Body of pancreas (tissue), 4 donors: Measurements from ENCODE around the gene SPSB2.

Experiments used
- POLR2A ChIP-seq, 3 donors: fragments of 450-650 bp; IDR thresholded peaks; one replicate each; pipeline ENCODE4 v1.6.1; 2016; ENCODE audit warnings: antibody characterized with exemption in 3 of 3, mild to moderate bottlenecking in 2 of 3
- TF ChIP-seq, protein P1 (sequence below), 7 experiments: fragments of 450-650 bp in 4 of 7; fragments of 200-600 bp in 3 of 7; sonication (generic) in 3 of 7; IDR thresholded peaks; one replicate each; pipeline ENCODE4 v1.5.1; 2016 to 2019; ENCODE audit warnings: antibody characterized with exemption in 7 of 7

DNA sequence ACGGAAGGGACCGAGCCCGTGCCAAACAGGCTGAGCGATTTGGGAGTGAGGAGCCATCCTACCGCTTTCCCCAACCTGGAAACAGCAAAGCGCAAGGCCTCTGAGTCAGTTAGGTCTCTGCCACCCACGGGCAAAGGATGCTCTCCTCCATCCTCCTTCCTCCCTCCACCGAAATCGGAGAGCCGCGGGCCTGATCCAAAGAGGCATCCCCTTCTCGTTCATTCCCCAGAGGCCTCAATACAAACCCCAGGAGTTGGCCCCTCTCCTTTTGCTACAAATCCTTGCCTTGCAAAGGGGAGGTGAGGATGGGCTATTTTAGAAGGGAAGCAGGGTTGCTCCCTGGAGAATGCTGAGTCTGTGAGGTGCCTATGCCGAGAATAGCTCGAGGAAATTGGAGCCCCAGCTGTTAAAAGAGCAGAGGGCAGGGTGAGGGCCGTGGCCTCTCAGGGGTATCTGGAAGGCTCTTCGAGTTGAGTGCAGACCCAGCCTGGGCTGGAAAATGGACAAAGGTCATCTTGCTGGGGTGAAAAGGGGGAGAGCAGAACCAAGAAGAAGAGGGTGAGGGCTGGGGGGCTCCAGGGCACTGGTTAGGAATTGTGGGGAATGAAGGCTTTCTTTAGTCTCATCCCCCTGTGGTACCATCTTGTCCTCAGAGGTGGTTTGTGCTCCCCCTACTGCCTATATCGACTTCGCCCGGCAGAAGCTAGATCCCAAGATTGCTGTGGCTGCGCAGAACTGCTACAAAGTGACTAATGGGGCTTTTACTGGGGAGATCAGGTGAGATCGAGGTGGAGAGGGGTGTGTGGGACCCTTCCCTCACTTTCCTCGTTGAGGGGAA, 4.7 kb downstream of the SPSB2 start:
- TF ChIP-seq, protein P1, sequence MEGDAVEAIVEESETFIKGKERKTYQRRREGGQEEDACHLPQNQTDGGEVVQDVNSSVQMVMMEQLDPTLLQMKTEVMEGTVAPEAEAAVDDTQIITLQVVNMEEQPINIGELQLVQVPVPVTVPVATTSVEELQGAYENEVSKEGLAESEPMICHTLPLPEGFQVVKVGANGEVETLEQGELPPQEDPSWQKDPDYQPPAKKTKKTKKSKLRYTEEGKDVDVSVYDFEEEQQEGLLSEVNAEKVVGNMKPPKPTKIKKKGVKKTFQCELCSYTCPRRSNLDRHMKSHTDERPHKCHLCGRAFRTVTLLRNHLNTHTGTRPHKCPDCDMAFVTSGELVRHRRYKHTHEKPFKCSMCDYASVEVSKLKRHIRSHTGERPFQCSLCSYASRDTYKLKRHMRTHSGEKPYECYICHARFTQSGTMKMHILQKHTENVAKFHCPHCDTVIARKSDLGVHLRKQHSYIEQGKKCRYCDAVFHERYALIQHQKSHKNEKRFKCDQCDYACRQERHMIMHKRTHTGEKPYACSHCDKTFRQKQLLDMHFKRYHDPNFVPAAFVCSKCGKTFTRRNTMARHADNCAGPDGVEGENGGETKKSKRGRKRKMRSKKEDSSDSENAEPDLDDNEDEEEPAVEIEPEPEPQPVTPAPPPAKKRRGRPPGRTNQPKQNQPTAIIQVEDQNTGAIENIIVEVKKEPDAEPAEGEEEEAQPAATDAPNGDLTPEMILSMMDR (IDR thresholded peaks at IDR 0.05): no peak
- TF ChIP-seq POLR2A (IDR thresholded peaks at IDR 0.05): no peak
